HEK293 (cell line): ENCODE results near the gene ARHGEF37.

Experiments used
- CTCF ChIA-PET: fragments of 350-600 bp; formaldehyde crosslinking; extraction: SDS; loops from one replicate; lab custom pipeline; 2021; ENCODE audit warnings: antibody characterized with exemption; lab: Yijun Ruan, JAX
- POLR2A ChIA-PET: fragments of 300-600 bp; formaldehyde crosslinking; extraction: SDS; loops from one replicate; lab custom pipeline; 2020; ENCODE audit warnings: antibody characterized with exemption, inconsistent platforms; lab: Yijun Ruan, JAX
- H3K27ac ChIP-seq: fragments of 200-500 bp; sonication (Bioruptor generic); 2 replicates; pipeline ENCODE4 v1.5.1; 2014; ENCODE audit warnings: low read depth, low read length, control low read depth, inconsistent platforms; ENCODE audit errors: extremely low read depth
- H3K36me3 ChIP-seq, 2 experiments: fragments of 200-500 bp in 1 of 2; sonication (Bioruptor generic) in 1 of 2; 1 replicate in 1 of 2; 2 replicates in 1 of 2; pipeline ENCODE4 v1.5.1; 2014 to 2017; ENCODE audit warnings: inconsistent platforms in 2 of 2, low read length in 2 of 2; ENCODE audit not compliant: control insufficient read depth in 2 of 2, insufficient read depth in 1 of 2
- H3K4me1 ChIP-seq: fragments of 200-500 bp; sonication (Bioruptor generic); 2 replicates; pipeline ENCODE4 v1.5.1; 2014; ENCODE audit warnings: mild to moderate bottlenecking, low read length, inconsistent platforms; ENCODE audit not compliant: control insufficient read depth, insufficient read depth
- H3K4me3 ChIP-seq: 2 replicates; pipeline ENCODE4 v1.5.1; 2011; ENCODE audit warnings: low read depth, mild to moderate bottlenecking, control low read depth, low read length, moderate library complexity
- H3K9me3 ChIP-seq: fragments of 200-500 bp; sonication (Bioruptor generic); 2 replicates; pipeline ENCODE4 v1.5.1; 2014; ENCODE audit warnings: low read depth, low read length, inconsistent platforms; ENCODE audit not compliant: control insufficient read depth, insufficient read depth
- BCL6B ChIP-seq: fragments of 450-650 bp; formaldehyde crosslinking; IDR thresholded peaks from 2 replicates; pipeline ENCODE4 v1.5.1; 2017; ENCODE audit warnings: missing biosample characterization, missing genetic modification characterization
- IKZF3 ChIP-seq: fragments of 450-650 bp; IDR thresholded peaks from 2 replicates; pipeline ENCODE4 v1.5.0; 2018; ENCODE audit warnings: missing biosample characterization, mild to moderate bottlenecking, missing genetic modification characterization, moderate library complexity
- SP2 ChIP-seq: fragments of 450-650 bp; formaldehyde crosslinking; IDR thresholded peaks from 2 replicates; pipeline ENCODE4 v1.5.1; 2016; ENCODE audit warnings: missing biosample characterization, missing genetic modification characterization
- YY1 ChIP-seq: fragments of 450-650 bp; formaldehyde crosslinking; IDR thresholded peaks from 2 replicates; pipeline ENCODE4 v1.5.1; 2018; ENCODE audit warnings: missing biosample characterization, missing genetic modification characterization
- ZNF10 ChIP-seq: fragments of 450-650 bp; formaldehyde crosslinking; IDR thresholded peaks from 2 replicates; pipeline ENCODE4 v1.5.1; 2017; ENCODE audit warnings: missing biosample characterization, missing genetic modification characterization
- ZNF23 ChIP-seq: fragments of 450-650 bp; formaldehyde crosslinking; IDR thresholded peaks from 2 replicates; pipeline ENCODE4 v1.5.1; 2016; ENCODE audit warnings: missing biosample characterization, missing genetic modification characterization, borderline replicate concordance
- ZNF394 ChIP-seq: fragments of 450-650 bp; formaldehyde crosslinking; IDR thresholded peaks from 2 replicates; pipeline ENCODE4 v1.5.1; 2016; ENCODE audit warnings: missing biosample characterization, missing genetic modification characterization, mild to moderate bottlenecking, moderate library complexity, borderline replicate concordance
- ZNF514 ChIP-seq: fragments of 450-650 bp; formaldehyde crosslinking; IDR thresholded peaks from 2 replicates; pipeline ENCODE4 v1.5.1; 2016; ENCODE audit warnings: missing biosample characterization, missing genetic modification characterization
- ZNF518A ChIP-seq: fragments of 450-650 bp; formaldehyde crosslinking; conservative IDR thresholded peaks from 2 replicates; pipeline ENCODE4 v1.5.1; 2016; ENCODE audit warnings: low read depth, missing biosample characterization, missing genetic modification characterization
- ZNF561 ChIP-seq: fragments of 450-650 bp; IDR thresholded peaks from 2 replicates; pipeline ENCODE4 v1.5.1; 2018; ENCODE audit warnings: missing biosample characterization, missing genetic modification characterization, borderline replicate concordance
- ZNF707 ChIP-seq: fragments of 450-650 bp; formaldehyde crosslinking; IDR thresholded peaks from 2 replicates; pipeline ENCODE4 v1.5.1; 2016; ENCODE audit warnings: missing biosample characterization, missing genetic modification characterization
- TF ChIP-seq, protein P1 (sequence below): fragments of 450-650 bp; formaldehyde crosslinking; IDR thresholded peaks from 2 replicates; pipeline ENCODE4 v1.5.1; 2017; ENCODE audit warnings: missing biosample characterization, missing genetic modification characterization
- TF ChIP-seq, protein P2 (sequence below): fragments of 450-650 bp; formaldehyde crosslinking; optimal IDR thresholded peaks from 2 replicates; pipeline ENCODE3; 2016; ENCODE audit warnings: missing biosample characterization, mild to moderate bottlenecking, missing genetic modification characterization
- TF ChIP-seq, protein P3 (sequence below): fragments of 450-650 bp; formaldehyde crosslinking; IDR thresholded peaks from 2 replicates; pipeline ENCODE4 v1.5.1; 2016; ENCODE audit warnings: missing biosample characterization, missing genetic modification characterization, low read depth
- TF ChIP-seq, protein P4 (sequence below): fragments of 450-650 bp; formaldehyde crosslinking; IDR thresholded peaks from 2 replicates; pipeline ENCODE4 v1.5.1; 2017; ENCODE audit warnings: missing biosample characterization, missing genetic modification characterization

The ARHGEF37 gene

DNA sequence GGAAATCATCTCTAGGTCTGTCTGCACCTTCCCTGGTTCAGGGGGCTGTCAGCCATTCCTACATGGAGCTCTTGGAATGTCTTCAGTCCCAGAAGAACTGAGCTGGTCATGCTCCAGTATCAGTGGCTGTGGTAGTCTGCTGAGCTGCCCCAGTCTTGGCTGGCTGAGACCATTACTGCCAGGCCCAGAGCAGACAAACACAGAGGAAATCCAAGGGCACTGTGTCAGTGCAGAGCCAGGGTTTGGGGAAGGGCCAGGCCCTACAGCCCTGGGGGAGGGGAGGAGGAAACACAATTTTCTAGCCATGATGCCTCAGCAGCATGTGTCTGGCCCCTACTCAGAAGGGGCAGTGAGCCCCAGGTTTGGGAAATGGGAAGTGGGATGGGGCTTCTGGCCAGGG, 58.4 kb downstream of the ARHGEF37 start:
- no peaks in the 10 kb centered on the region for H3K36me3 ChIP-seq
- TF ChIP-seq BCL6B = no peak
- no peak for TF ChIP-seq ZNF514
- TF ChIP-seq ZNF23 (tag by site-specific recombination) = no peak
- TF ChIP-seq, protein P1, sequence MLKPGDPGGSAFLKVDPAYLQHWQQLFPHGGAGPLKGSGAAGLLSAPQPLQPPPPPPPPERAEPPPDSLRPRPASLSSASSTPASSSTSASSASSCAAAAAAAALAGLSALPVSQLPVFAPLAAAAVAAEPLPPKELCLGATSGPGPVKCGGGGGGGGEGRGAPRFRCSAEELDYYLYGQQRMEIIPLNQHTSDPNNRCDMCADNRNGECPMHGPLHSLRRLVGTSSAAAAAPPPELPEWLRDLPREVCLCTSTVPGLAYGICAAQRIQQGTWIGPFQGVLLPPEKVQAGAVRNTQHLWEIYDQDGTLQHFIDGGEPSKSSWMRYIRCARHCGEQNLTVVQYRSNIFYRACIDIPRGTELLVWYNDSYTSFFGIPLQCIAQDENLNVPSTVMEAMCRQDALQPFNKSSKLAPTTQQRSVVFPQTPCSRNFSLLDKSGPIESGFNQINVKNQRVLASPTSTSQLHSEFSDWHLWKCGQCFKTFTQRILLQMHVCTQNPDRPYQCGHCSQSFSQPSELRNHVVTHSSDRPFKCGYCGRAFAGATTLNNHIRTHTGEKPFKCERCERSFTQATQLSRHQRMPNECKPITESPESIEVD (tag by site-specific recombination) = no peak
- no peak for TF ChIP-seq IKZF3 (tag by site-specific recombination)
- TF ChIP-seq ZNF518A = no peak
- TF ChIP-seq, protein P2, sequence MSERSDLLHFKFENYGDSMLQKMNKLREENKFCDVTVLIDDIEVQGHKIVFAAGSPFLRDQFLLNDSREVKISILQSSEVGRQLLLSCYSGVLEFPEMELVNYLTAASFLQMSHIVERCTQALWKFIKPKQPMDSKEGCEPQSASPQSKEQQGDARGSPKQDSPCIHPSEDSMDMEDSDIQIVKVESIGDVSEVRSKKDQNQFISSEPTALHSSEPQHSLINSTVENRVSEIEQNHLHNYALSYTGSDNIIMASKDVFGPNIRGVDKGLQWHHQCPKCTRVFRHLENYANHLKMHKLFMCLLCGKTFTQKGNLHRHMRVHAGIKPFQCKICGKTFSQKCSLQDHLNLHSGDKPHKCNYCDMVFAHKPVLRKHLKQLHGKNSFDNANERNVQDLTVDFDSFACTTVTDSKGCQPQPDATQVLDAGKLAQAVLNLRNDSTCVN = no peak
- no peak for TF ChIP-seq ZNF707 (tag by site-specific recombination)
- no peak for TF ChIP-seq SP2 (tag by site-specific recombination)
- no peak for TF ChIP-seq YY1 (tag by site-specific recombination)
- no peak for TF ChIP-seq ZNF394
- no peak for TF ChIP-seq ZNF561 (tag by site-specific recombination)
- TF ChIP-seq, protein P3, sequence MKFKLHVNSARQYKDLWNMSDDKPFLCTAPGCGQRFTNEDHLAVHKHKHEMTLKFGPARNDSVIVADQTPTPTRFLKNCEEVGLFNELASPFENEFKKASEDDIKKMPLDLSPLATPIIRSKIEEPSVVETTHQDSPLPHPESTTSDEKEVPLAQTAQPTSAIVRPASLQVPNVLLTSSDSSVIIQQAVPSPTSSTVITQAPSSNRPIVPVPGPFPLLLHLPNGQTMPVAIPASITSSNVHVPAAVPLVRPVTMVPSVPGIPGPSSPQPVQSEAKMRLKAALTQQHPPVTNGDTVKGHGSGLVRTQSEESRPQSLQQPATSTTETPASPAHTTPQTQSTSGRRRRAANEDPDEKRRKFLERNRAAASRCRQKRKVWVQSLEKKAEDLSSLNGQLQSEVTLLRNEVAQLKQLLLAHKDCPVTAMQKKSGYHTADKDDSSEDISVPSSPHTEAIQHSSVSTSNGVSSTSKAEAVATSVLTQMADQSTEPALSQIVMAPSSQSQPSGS (tag by site-specific recombination) = no peak
- TF ChIP-seq, protein P4, sequence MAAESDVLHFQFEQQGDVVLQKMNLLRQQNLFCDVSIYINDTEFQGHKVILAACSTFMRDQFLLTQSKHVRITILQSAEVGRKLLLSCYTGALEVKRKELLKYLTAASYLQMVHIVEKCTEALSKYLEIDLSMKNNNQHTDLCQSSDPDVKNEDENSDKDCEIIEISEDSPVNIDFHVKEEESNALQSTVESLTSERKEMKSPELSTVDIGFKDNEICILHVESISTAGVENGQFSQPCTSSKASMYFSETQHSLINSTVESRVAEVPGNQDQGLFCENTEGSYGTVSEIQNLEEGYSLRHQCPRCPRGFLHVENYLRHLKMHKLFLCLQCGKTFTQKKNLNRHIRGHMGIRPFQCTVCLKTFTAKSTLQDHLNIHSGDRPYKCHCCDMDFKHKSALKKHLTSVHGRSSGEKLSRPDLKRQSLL = no peak
- TF ChIP-seq ZNF10 (tag by site-specific recombination) = no peak
- H3K9me3 ChIP-seq = no peaks in the 10 kb centered on the region
- POLR2A ChIA-PET = no interaction called here
- H3K4me1 ChIP-seq = no peaks in the 10 kb centered on the region
- no peak overlapping the region for H3K27ac ChIP-seq
- no peak overlapping the region for H3K4me3 ChIP-seq
- CTCF ChIA-PET = interaction anchor here (0.7 to 18.8 kb wide), 8 partner anchors 25 to 352 kb away, joined by 3 to 263 read pairs (median 6); no protein-coding TSS in a partner anchor
